Activated T-helper 17 cell treated with anti-CD3 and anti-CD28 coated beads, Interleukin-2, amount 50 U/mL, for 72 hours (primary cell): ENCODE results near the gene C1QTNF8. TPM values are rescaled to one million over a fixed set of nuclear protein-coding genes. Genes with fewer than 3 reads are reported as not detected.

Experiments
- ATAC-seq: fragments of 150-1000 bp; cut with Tn5 transposase; replicated peaks from 2 replicates; pipeline ENCODE4 v1.10.0; 2021; ENCODE audit warnings: mild to moderate bottlenecking, moderate library complexity
- H3K27ac Mint-ChIP-seq: one replicate; pipeline ENCODE4 v1.8.0; 2022; ENCODE audit warnings: mixed read lengths
- H3K27me3 Mint-ChIP-seq: one replicate; pipeline ENCODE4 v1.8.0; 2022; ENCODE audit warnings: mixed read lengths
- H3K36me3 Mint-ChIP-seq: one replicate; pipeline ENCODE4 v1.8.0; 2022; ENCODE audit warnings: low read depth, mild to moderate bottlenecking, mixed read lengths
- H3K4me1 Mint-ChIP-seq: one replicate; pipeline ENCODE4 v1.8.0; 2022; ENCODE audit warnings: mixed read lengths
- H3K4me3 Mint-ChIP-seq: one replicate; pipeline ENCODE4 v1.8.0; 2022; ENCODE audit warnings: mild to moderate bottlenecking, mixed read lengths
- H3K9me3 Mint-ChIP-seq: one replicate; pipeline ENCODE4 v1.8.0; 2022; ENCODE audit warnings: mixed read lengths
- total RNA-seq, 2 donors: library from RNA; stranded (reverse); gene quantifications; one replicate each; pipeline ENCODE4 v1.2.3, GENCODE V29; 2022

The C1QTNF8 gene
- total RNA-seq, 2 donors from 2014 or later, result not detected

DNA sequence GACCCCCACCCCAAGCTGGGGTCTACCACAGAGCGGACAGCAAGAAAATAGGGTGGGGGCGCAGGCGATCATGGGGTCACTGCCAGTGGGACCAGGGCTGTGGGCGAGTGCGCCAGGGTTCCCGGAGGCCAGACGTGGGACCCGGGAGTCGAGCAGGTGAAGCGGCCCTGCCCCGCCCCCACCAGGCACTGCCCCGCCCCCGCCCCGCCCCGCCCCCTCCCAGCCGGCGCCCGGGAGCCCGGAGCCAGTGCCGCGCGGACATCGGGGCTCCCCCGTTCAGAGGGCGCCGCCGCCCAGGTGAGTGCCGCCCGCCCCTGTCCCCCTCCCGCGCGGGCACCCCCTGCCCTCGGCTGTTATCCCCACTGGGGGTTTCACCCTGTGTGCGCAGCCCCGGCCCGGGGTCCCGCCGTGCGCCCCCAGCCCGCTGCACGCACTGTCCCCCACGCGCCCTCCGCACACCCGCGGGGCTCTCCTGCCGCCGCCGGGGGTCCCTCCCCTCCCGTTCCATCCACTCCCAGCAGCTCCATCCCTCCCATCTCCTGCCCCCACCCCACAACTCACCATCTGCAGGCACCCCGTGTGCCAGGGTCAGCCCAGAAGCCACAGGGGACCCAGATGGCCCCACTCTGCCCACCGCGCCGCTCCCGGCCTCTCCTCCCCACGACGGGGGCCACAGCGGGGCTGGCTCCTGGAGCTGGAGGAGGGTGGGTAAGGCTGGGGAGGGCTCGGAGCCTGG, 23.4 kb downstream of the C1QTNF8 start, which contains the start of gene SSTR5:
Gene SSTR5 (plus strand): TSS at position 222 of the 736 bp plus-strand sequence. CDS start 6,122 bp downstream, outside the sequence.
- H3K27me3 Mint-ChIP-seq, result peaks cover 7% of the 10 kb centered on the region
- no peak for ATAC-seq
- H3K4me1 Mint-ChIP-seq, result no peaks in the 10 kb centered on the region
- H3K4me3 Mint-ChIP-seq, result no peak within 1 kb of the TSS
- H3K36me3 Mint-ChIP-seq, result no peaks in the 10 kb centered on the region
- H3K27ac Mint-ChIP-seq, result no peak within 1 kb of the TSS
- no peaks in the 10 kb centered on the region for H3K9me3 Mint-ChIP-seq

DNA sequence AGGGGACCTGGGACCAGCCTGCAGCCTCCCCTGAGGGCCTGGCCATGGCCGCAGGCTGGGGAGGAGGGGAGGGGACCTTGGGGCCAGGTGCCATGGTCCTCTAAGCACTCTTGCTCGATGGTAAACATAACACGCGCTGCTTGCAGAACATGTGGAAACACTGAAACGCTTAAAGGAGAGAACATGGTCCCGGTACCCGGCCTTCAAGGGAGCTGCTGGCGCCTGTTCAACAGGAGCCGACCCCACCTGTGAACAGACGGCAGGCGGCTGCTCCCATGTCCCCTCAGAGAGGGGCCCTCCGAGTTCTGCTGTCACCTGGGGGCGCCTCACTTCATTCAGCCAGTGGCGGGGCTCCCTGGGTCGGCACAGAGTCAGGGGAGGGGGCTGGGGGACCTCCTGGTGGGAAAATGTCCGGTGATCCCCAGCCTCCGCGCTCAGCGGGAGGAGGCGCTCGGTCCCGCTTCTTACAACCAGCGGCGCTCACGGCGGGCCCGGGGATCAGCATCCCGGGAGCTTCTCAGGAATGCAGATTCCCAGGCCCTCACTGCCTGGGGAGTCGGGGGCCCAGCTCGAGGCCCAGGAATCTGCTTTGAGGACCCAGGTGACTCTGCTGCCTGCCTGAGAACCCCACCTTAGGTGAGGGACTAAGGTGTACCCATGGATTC, 24.4 kb downstream of the C1QTNF8 start:
- no peak overlapping the region for H3K27ac Mint-ChIP-seq
- no peaks in the 10 kb centered on the region for H3K36me3 Mint-ChIP-seq
- peaks cover 7% of the 10 kb centered on the region for H3K27me3 Mint-ChIP-seq
- H3K9me3 Mint-ChIP-seq, result no peaks in the 10 kb centered on the region
- no peaks in the 10 kb centered on the region for H3K4me1 Mint-ChIP-seq
- H3K4me3 Mint-ChIP-seq, result no peak overlapping the region
- no peak for ATAC-seq

DNA sequence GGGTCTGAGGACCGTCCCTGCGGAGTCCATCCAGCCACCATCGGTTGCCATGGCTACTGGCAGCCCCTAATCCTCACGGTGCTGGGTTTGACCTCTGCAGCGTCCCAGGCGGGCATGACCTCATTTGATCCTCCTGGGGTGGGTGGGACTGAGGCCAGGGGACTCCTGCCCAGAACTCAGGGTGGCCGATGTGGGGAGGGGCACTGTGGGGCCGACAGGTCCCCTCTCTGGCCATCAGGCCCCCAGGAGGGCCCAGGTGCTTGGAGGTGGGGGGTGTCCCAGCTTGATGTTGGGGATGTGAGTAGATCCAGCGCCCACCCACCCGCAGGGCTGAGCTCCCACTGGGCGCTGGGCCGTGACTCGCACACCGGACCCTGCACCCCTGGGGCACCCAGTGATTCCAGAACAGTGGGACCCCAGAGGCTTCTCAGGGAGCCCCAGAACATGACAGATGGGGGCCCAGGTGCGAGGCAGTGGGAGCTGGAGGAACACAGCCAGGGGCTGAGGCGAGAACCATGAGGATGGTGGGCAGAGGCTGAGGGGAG, 25.1 kb downstream of the C1QTNF8 start:
- no peak for ATAC-seq
- peaks cover 3% of the 10 kb centered on the region for H3K27me3 Mint-ChIP-seq
- H3K27ac Mint-ChIP-seq, result no peak overlapping the region
- H3K4me1 Mint-ChIP-seq, result no peaks in the 10 kb centered on the region
- no peaks in the 10 kb centered on the region for H3K9me3 Mint-ChIP-seq
- no peaks in the 10 kb centered on the region for H3K36me3 Mint-ChIP-seq
- H3K4me3 Mint-ChIP-seq, result no peak overlapping the region

DNA sequence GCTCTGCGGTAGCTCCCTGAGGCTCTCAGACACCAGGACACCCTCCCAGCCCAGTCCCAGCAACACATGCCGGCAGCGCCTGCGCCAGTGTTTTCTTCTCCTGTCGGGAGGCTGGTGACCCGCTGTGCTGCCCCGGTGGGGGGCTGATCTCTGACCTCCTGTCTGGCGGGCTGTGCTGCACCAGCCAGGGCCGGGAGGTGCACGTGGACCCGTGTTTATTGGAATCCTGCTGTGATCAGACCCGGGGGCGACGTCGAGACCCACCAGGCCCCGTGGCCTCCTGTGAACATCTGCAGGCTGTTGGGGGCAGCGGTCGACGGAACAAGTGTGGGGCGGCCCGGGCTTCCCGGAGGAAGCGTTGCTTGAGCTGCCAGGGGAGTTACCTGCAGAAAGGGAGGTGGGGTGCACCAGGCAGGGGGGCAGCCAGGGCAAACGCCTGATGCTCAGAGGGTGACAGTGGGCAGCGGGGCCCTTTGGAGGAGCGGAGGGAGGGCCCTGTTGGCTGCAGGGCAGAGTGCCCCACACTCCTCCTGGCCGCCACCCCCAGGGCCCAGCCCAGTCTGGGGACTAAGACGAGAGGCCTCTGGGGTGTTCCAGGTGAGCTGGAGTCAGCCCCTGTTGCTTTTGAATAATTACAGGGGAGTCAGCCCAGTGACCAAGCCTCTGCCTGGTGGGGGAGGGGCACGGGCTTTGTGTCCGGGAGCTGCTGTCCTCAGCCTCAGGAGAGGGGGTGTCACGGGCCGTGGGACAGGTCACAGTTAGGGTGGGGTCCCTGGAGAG, 25.8 kb downstream of the C1QTNF8 start:
- Mint-ChIP-seq H3K27me3 (peaks cover 3% of the 10 kb centered on the region), H3K27ac (no peak overlapping the region), H3K9me3 (no peaks in the 10 kb centered on the region), H3K4me3 (no peak overlapping the region), H3K36me3 (no peaks in the 10 kb centered on the region), H3K4me1 (no peaks in the 10 kb centered on the region)
- ATAC-seq, result no peak

DNA sequence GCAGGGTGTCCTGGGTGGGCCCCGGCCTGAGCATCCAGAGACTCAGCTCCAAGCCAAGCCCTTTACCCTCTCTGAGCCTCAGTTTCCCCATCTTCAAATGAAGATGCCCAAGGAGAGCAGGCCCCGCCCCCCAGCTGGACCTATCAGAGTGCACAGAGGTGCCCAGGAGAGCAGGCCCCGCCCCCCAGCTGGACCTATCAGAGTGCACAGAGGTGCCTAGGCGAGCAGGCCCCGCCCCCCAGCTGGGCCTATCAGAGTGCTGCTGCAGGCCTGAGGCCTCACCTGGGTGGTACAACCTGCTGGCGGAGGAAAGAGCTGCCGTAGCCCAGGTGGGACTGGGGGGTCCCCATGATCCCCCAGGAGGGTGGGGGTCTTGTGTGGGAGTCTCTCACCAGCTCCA, 26.9 kb downstream of the C1QTNF8 start:
- no peak overlapping the region for H3K27ac Mint-ChIP-seq
- peaks cover 10% of the 10 kb centered on the region for H3K27me3 Mint-ChIP-seq
- peak; percentile 56 for ATAC-seq
- no peaks in the 10 kb centered on the region for H3K4me1 Mint-ChIP-seq
- no peak overlapping the region for H3K4me3 Mint-ChIP-seq
- no peaks in the 10 kb centered on the region for H3K9me3 Mint-ChIP-seq
- no peaks in the 10 kb centered on the region for H3K36me3 Mint-ChIP-seq

DNA sequence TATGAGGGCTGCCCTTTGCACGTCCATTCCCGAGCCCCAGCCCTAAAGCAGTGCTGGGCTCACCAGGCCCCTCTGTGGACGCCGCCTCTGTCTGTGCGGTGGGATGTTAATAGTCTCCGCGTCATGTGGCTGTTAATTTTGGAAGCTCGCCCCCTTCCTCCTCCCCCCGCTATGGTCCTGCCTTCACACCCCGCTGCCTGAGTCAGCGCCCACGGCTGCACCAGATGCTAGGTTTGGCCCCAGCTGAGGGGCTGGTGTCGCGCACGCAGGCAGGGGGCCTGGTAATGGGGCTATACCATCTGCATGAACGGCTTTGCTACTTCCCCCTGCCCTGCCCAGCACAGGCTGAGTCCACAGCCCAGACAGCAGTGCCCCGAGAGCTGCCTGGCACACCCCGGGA, 27.6 kb downstream of the C1QTNF8 start:
- Mint-ChIP-seq H3K36me3 (no peaks in the 10 kb centered on the region), H3K27ac (no peak overlapping the region), H3K9me3 (no peaks in the 10 kb centered on the region), H3K4me3 (no peak overlapping the region), H3K27me3 (peaks cover 12% of the 10 kb centered on the region), H3K4me1 (no peaks in the 10 kb centered on the region)
- ATAC-seq, result no peak

DNA sequence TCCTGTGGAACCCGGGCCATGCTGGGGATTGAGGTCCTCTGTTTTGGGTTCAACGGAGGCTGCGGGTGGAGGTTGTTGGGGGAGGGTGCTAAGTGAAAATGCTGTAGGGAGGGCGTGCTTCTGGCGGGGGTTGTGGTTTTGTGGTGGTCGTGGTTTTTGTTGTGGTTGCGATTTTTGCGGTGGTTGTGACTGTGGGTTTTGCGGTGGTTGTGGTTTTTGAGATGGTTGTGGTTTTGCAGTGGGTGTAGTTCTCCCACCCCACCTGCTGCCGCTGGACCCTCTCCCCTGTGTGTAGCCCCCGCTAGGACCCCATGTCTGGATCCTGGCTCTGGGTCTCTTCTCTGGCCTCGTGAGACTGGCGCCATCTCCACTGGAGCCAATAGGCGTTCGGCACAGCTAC, 28.4 kb downstream of the C1QTNF8 start:
- H3K9me3 Mint-ChIP-seq, result no peaks in the 10 kb centered on the region
- ATAC-seq, result no peak
- H3K27ac Mint-ChIP-seq, result peak overlapping the region; percentile 18
- no peaks in the 10 kb centered on the region for H3K4me1 Mint-ChIP-seq
- no peaks in the 10 kb centered on the region for H3K36me3 Mint-ChIP-seq
- H3K4me3 Mint-ChIP-seq, result peak overlapping the region; percentile 2
- peaks cover 12% of the 10 kb centered on the region for H3K27me3 Mint-ChIP-seq

DNA sequence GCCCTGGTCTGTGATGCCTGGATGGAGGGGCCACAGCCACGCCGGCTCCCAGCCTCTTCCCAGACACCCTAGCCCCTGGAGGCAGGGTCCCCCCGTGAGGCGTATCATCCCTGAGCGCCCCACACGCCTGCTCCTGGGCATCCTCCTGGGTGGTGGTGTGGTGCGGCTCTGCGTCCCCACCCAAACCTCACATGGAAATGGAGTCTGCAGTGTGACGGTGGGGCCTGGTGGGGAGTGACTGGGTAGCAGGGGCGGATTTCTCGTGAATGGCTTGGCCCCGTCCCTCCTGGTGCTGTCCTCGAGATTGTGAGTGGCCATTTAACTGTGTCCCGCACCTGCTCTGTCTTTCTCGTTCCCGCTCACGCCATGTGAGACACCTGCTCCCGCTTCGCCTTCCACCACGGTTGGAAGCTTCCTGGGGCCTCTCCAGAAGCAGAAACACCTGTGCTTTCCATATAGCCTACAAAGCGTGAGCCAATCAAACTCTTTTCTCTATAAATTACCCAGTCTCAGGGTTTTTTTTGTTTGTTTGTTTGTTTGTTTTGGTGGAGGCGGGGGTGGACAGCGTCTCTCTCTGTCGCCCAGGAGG, 29.4 kb downstream of the C1QTNF8 start:
- Mint-ChIP-seq H3K27me3 (peaks cover 12% of the 10 kb centered on the region), H3K27ac (no peak overlapping the region), H3K4me3 (no peak overlapping the region), H3K4me1 (no peaks in the 10 kb centered on the region), H3K36me3 (no peaks in the 10 kb centered on the region), H3K9me3 (no peaks in the 10 kb centered on the region)
- ATAC-seq, result no peak

DNA sequence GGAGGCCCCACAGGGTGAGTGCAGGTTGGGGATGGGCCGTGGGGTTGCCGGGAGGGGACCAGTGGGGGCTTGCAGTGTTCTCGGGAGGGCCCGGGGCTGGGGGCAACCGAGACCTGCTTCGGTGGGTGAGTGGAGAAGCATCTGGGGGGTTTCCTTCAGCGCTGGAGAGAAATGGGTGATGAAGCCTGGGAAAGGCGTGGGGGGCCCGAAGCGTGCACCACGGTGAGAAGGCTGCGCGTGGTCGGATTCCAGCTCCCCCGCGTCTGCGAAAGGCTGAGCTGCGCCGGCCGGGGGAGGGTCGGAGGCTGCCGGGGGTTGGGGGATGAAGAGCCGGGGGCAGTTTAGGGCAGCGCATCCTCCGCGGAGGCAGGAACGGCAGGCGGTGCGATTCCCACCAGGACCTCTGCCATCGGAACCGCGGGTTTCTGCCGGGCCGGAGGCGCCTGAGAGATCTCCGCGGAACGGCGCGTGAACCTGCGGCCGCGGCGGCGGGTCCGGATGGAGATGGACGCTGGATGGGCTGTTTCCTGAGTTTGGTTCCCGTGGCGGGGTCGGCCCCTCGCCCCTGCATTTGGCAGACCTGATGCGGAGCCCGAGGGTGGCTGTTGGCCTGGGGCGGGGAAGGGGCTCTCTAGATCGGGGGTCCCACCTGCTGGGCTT, 30.4 kb downstream of the C1QTNF8 start:
- H3K4me3 Mint-ChIP-seq, result no peak overlapping the region
- H3K9me3 Mint-ChIP-seq, result no peaks in the 10 kb centered on the region
- H3K4me1 Mint-ChIP-seq, result no peaks in the 10 kb centered on the region
- ATAC-seq, result no peak
- peaks cover 12% of the 10 kb centered on the region for H3K27me3 Mint-ChIP-seq
- H3K27ac Mint-ChIP-seq, result no peak overlapping the region
- H3K36me3 Mint-ChIP-seq, result no peaks in the 10 kb centered on the region

DNA sequence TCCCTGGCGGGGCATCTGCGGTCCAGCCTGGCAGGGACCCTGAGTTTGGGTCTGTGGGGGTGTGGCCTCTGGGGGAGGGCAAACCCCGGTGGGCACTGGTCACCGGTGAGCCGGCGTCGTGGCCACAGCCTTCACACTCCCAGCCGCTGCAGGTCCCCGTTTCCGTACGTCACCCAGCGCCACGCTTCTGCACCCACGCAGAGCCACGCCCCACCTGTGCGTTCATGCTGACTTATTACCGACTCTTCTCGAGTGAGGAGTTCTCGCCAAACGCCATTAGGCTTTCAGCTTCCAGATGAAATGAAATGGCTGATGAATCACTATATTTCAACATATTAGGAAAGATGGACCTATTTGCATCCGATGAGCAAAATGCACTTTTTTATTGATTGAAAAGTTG, 32.3 kb downstream of the C1QTNF8 start:
- no peak overlapping the region for H3K4me3 Mint-ChIP-seq
- ATAC-seq, result no peak
- H3K27me3 Mint-ChIP-seq, result peaks cover 14% of the 10 kb centered on the region
- no peaks in the 10 kb centered on the region for H3K9me3 Mint-ChIP-seq
- H3K27ac Mint-ChIP-seq, result no peak overlapping the region
- no peaks in the 10 kb centered on the region for H3K36me3 Mint-ChIP-seq
- H3K4me1 Mint-ChIP-seq, result no peaks in the 10 kb centered on the region

DNA sequence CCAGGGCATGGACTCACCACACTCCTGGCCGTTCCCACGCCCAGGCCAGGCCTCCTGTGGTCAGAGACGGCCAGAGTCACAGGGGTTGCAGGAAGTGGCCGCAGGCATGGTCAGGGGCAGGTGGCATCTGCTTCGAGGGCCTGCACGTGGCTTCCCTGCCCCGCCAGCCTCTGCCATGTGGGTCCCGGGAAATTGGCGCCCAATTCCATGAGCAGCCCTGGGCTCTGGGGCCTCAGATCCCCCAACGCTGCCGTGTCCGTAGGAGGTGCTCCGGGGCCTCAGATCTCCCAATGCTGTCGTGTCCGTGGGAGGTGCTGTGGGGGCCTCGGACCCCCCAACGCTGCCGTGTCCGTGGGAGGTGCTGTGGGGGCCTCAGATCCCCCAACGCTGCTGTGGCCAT, 33.1 kb downstream of the C1QTNF8 start:
- Mint-ChIP-seq H3K36me3 (no peaks in the 10 kb centered on the region), H3K4me1 (no peaks in the 10 kb centered on the region), H3K27me3 (peaks cover 14% of the 10 kb centered on the region), H3K27ac (no peak overlapping the region), H3K9me3 (no peaks in the 10 kb centered on the region), H3K4me3 (no peak overlapping the region)
- ATAC-seq, result no peak

DNA sequence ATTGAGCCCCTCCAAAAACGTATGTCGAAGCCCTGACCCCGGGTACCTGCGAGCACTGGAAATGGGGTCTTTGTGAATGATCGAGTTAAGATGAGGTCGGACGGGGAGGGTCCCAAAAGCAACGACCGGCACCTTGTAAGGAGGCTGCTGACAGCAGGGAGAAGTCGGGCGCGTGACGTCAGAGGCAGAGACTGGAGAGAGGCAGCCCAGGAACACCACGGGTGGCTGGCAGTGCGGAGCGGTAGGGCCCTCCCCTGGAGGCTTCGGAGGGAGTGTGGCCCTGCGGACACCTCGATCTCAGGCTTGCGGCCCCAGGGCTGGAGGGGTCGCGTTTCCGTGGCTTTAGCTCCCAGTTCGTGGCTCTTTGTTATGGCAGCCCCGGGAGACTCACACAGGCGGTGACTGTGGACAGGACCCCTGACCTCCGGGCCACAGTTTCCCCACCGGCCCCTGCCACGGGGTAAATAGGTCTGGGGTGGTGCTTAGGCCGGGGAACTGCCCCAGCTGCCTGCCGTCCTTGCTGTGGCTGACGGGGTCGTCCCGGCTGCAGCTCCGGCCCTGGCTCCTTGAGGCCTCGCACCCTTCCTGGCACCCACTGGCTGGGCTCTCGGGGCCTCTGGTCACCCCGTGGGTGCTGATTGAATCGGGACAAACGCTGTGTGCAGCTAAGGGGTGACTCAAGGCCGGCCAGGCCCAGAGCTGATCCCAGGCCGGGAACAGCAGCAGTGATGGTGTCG, 34.1 kb downstream of the C1QTNF8 start:
- H3K27ac Mint-ChIP-seq, result no peak overlapping the region
- no peak overlapping the region for H3K4me3 Mint-ChIP-seq
- H3K4me1 Mint-ChIP-seq, result no peaks in the 10 kb centered on the region
- H3K36me3 Mint-ChIP-seq, result no peaks in the 10 kb centered on the region
- H3K9me3 Mint-ChIP-seq, result no peaks in the 10 kb centered on the region
- no peak for ATAC-seq
- H3K27me3 Mint-ChIP-seq, result peaks cover 14% of the 10 kb centered on the region
